GM18867 (cell line): Measurements from ENCODE around the gene PLCD1.
"Not testable (repeated sequence)": the region's sequence is repeated elsewhere in the genome, so short reads cannot be mapped to it uniquely, and the experiment has no call there.

Experiments
- ATAC-seq: cut with Tn5 transposase; IDR thresholded peaks from one replicate; pipeline ENCODE4 v1.9.1; 2021; ENCODE audit warnings: mild to moderate bottlenecking, moderate library complexity; ENCODE audit not compliant: unreplicated experiment

PLCD1 gene

GRCh38 chr3:38038447-38038911 lies 9.0 kb upstream of the PLCD1 start:
- no peak for ATAC-seq

- no peak for ATAC-seq
These were observed 7.5 kb upstream of the PLCD1 start for GRCh38 chr3:38036906-38037305.

- ATAC-seq = no peak
These were observed 6.8 kb upstream of the PLCD1 start for GRCh38 chr3:38036286-38036685.

GRCh38 chr3:38034335-38034734 lies 4.9 kb upstream of the PLCD1 start:
- ATAC-seq = not testable (repeated sequence)

GRCh38 chr3:38033586-38033985 lies 4.1 kb upstream of the PLCD1 start:
- not testable (repeated sequence) for ATAC-seq

GRCh38 chr3:38032328-38032865 lies 3.0 kb upstream of the PLCD1 start:
- no peak for ATAC-seq

GRCh38 chr3:38031022-38031994 lies 1.9 kb upstream of the PLCD1 start:
- no peak for ATAC-seq

- ATAC-seq = no peak
These were observed 932 bp upstream of the PLCD1 start for GRCh38 chr3:38030126-38031021.

- no peak for ATAC-seq
These were observed 651 bp downstream of the PLCD1 start for GRCh38 chr3:38028621-38029361.

- ATAC-seq = no peak
These were observed 1.7 kb downstream of the PLCD1 start for GRCh38 chr3:38027466-38028465.

GRCh38 chr3:38026856-38027255 lies 2.6 kb downstream of the PLCD1 start:
- no peak for ATAC-seq

GRCh38 chr3:38022896-38023709 lies 6.3 kb downstream of the PLCD1 start:
- ATAC-seq = no peak

- ATAC-seq = no peak
These were observed 7.1 kb downstream of the PLCD1 start for GRCh38 chr3:38022301-38022700.

GRCh38 chr3:38021196-38021595 lies 8.2 kb downstream of the PLCD1 start:
- ATAC-seq = no peak

- no peak for ATAC-seq
These were observed 9.1 kb downstream of the PLCD1 start for GRCh38 chr3:38020342-38020726.

GRCh38 chr3:38019658-38020341 lies 9.6 kb downstream of the PLCD1 start:
- ATAC-seq = no peak

- ATAC-seq = no peak
These were observed 10.9 kb downstream of the PLCD1 start for GRCh38 chr3:38018296-38019266.
